ENCODE measurements around the gene TTC39C.
A peak's percentile ranks its signal among the peaks of the same experiment; 100 is the strongest.
"Not testable (repeated sequence)": the region's sequence is repeated elsewhere in the genome, so short reads cannot be mapped to it uniquely, and the experiment has no call there.

Gene TTC39C

DNA sequence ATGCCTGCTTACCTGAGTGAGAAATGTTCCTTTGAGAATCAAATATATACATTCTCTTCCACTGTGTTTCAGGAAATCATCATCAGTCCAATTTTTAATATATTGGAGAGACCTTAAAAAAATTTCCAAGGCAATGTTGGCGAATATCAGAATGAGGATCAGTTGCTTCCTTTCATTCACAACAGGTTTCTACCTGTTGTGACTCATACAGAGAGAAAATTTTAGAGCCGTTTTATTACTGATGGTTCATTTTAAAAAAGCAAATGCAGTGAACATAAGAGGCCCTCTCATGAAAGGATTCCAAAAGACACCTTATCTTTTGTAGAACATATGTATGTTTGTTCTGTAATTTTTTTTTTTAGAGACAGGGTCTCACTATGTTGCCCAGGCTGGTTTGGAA is 42.0 kb downstream of the TTC39C start:
- TF ChIP-seq, protein P1, sequence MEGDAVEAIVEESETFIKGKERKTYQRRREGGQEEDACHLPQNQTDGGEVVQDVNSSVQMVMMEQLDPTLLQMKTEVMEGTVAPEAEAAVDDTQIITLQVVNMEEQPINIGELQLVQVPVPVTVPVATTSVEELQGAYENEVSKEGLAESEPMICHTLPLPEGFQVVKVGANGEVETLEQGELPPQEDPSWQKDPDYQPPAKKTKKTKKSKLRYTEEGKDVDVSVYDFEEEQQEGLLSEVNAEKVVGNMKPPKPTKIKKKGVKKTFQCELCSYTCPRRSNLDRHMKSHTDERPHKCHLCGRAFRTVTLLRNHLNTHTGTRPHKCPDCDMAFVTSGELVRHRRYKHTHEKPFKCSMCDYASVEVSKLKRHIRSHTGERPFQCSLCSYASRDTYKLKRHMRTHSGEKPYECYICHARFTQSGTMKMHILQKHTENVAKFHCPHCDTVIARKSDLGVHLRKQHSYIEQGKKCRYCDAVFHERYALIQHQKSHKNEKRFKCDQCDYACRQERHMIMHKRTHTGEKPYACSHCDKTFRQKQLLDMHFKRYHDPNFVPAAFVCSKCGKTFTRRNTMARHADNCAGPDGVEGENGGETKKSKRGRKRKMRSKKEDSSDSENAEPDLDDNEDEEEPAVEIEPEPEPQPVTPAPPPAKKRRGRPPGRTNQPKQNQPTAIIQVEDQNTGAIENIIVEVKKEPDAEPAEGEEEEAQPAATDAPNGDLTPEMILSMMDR (IDR thresholded peaks at IDR 0.05; ENCODE audit: low read depth, low read length), result no peak
- no peak for DNase-seq (ENCODE audit: low read depth in 2 of 2)
- no peak overlapping the region for H3K4me3 ChIP-seq (replicated peaks in 1 of 2; ENCODE audit: low read depth in 2 of 2, low read length in 2 of 2)

DNA sequence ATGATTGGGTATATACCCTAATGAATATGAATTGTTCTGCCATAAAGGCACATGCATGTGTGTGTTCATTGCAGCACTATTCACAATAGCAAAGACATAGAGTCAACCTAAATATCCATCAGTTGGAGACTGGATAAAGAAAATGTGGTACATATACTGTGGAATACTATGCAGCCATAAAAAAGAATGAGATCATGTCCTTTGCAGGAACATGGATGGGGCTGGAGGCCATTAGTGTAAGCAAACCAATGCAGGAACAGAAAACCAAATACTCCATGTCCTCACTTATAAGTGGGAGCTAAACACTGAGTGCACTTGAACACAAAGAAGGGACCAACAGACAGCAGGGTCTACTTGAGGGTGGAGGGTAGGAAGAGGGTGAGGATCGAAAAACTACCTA is 43.2 kb downstream of the TTC39C start:
- DNase-seq (ENCODE audit: low read depth in 2 of 2), result no peak
- no peak overlapping the region for H3K4me3 ChIP-seq (replicated peaks in 1 of 2; ENCODE audit: low read depth in 2 of 2, low read length in 2 of 2)
- TF ChIP-seq, protein P1 (IDR thresholded peaks at IDR 0.05; ENCODE audit: low read depth, low read length), result no peak

DNA sequence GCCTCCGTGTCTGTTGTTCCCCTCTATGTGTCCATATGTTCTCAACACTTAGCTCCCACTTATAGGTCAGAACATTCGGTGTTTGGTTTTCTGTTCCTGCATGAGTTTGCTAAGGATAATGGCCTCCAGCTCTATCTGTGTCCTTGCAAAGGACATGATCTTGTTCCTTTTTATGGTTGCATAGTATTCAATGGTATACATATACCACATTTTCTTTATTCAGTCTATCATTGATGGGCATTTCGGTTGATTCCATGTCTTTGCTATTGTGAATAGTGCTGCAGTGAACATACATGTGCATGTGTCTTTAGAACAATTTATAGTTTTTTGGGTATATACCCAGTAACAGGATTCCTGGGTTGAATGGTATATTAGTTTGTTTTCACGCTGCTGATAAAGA is 44.8 kb downstream of the TTC39C start:
- DNase-seq (ENCODE audit: low read depth in 2 of 2); H3K4me3 ChIP-seq (replicated peaks in 1 of 2; ENCODE audit: low read depth in 2 of 2, low read length in 2 of 2): not testable (repeated sequence)

DNA sequence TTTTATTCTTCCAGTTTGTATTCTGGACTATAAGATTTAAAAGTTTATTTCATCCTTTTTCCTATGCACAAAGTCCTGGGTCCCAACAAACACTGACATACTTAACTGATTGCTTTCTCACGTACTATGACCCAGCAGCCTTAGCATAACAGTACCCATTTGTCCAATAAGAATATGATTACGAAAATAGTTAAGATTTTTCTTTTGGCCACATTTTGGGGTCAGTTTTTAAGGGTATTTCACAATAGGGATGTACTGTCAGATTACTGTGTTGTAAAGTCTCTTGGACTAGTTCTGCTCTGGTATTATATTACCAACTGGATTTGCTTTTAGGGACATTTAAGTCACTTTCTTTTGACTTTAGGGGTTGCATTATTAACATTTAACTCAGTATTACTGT is 46.1 kb downstream of the TTC39C start:
- DNase-seq (ENCODE audit: low read depth in 2 of 2), result peak; percentile 15 to 59
- H3K4me3 ChIP-seq (replicated peaks in 1 of 2; ENCODE audit: low read depth in 2 of 2, low read length in 2 of 2), result no peak overlapping the region
- TF ChIP-seq, protein P1 (IDR thresholded peaks at IDR 0.05; ENCODE audit: low read depth, low read length), result no peak

DNA sequence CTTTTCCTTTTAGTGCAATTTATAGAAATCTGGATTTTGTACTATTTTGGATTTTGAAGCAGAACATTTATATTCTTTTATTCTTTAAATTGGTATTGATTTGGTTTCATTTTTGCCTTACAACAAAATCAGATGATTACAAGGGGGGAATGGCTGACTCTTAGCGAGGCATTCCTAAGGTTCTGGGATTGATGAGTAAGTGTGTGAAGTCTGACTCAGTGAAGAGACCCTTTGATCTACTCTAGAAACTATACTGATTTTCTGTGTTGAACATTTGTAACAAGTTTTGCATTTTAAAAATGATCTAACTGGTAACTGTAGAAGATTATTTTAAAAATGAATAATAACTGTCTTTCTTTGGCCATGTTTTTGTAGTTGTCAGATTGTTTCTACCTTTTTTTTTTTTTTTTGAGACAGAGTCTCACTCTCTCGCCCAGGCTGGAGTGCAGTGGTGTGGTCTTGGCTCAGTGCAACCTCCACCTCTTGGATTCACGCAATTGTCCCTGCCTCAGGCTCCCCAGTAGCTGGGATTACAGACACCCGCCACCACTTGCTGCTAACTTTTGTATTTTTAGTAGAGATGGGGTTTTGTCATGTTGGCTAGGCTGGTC is 48.7 kb downstream of the TTC39C start:
- DNase-seq (ENCODE audit: low read depth in 2 of 2), result peak; percentile 25 to 40
- TF ChIP-seq, protein P1 (IDR thresholded peaks at IDR 0.05; ENCODE audit: low read depth, low read length), result no peak
- H3K4me3 ChIP-seq (replicated peaks in 1 of 2; ENCODE audit: low read depth in 2 of 2, low read length in 2 of 2), result no peak overlapping the region

DNA sequence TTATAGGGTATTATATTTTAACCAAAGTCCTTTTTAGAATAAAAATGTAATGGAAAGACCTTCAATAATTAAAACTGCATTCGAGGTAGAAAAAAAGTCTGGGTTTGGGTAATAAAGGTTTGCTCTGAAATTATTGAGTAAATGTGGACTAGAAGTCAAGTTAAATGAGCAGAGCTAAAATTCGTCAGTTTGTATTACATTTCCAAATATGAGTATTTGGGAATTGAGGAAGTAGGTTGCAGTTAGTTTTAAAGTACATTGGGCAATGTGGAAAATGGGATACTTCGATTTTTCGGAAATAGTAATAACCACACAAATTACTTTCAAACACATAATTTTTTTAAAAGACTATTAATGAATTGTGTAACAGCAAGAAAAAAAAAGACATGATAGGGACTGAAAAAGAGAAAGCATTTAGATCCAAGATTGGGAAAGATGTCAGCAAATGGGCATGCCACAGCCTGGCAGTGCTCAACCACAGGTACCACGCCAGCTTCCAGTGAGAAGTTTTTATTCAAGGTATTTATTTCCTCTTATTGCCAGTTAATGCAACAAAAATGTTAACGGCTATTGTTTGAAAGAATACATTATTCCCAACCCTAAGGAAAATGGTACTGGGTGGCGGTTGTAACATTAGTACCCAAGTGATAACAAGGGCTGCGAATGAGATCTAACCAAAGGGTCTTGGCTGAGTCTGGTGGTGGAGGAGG is 50.0 kb downstream of the TTC39C start:
- TF ChIP-seq, protein P1 (IDR thresholded peaks at IDR 0.05; ENCODE audit: low read depth, low read length), result no peak
- DNase-seq (ENCODE audit: low read depth in 2 of 2), result no peak
- H3K4me3 ChIP-seq (replicated peaks in 1 of 2; ENCODE audit: low read depth in 2 of 2, low read length in 2 of 2), result no peak overlapping the region

DNA sequence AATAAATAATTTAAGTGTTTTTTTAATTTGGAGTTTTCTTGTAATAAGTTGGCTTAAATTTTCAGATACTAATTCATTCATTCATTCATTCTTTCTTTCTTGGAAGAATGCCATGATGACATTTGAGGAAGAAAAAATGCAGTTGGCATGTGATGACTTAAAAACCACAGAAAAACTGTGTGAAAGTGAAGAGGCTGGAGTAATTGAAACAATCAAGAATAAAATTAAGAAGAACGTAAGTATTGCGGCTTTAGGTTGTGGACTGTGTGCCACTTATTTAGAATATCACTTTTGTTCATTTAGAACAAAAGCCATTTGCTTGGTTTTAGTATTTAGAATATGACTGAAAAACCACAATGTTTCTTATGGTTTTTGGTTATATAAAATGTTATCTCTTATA is 51.4 kb downstream of the TTC39C start:
- H3K4me3 ChIP-seq (replicated peaks in 1 of 2; ENCODE audit: low read depth in 2 of 2, low read length in 2 of 2), result no peak overlapping the region
- DNase-seq (ENCODE audit: low read depth in 2 of 2), result no peak
- TF ChIP-seq, protein P1 (IDR thresholded peaks at IDR 0.05; ENCODE audit: low read depth, low read length), result no peak
